ENCODE results near the gene SH3YL1.

DNA sequence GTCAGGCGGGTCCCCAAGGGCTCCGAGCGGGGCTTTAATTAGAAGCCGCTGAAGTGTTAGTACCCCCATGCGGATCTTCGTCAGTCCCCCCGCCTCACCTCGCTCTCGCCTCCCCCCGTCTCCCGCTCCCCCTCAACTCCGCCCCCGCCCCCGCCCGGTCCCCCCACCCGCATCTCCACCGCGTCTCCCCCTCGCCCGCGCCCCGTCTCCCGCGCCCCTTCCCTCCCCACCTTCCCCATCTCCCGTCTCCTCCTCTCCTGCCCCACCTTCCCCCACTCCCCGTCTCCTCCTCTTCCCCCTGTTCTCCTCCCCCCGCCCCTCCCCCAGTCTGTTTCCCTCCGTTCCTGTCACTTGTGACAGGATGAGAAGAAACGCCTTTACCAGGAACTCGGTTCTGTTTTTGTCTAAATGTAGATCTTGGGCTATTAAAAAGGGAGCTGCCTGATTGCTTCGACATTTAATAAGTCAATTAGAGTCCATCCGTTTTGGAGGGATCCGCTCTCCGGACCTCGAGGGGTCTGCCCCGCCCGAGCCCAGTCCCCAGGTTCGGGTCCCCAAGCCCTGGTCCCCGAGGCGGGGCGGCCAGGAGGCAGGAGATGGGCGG lies 25.0 kb upstream of the SH3YL1 start:
- no peak for TF ChIP-seq POLR2AphosphoS5 (IDR thresholded peaks at IDR 0.05; ENCODE audit: low read depth, low read length)
- no peak for TF ChIP-seq TAF1 (IDR thresholded peaks at IDR 0.05; ENCODE audit: low read depth, low read length)
- no peak for TF ChIP-seq PAX5 (IDR thresholded peaks at IDR 0.05; ENCODE audit: insufficient read depth, low read length, severe bottlenecking)
- no peak for TF ChIP-seq POLR2A (IDR thresholded peaks at IDR 0.05; ENCODE audit: low read depth, low read length)
- no peak for TF ChIP-seq SPI1 (IDR thresholded peaks at IDR 0.05; ENCODE audit: low read depth, low read length)
- no peak for TF ChIP-seq POU2F2 (IDR thresholded peaks at IDR 0.05; ENCODE audit: low read depth, low read length)

Measured in GM12891 (cell line).